HG03066 (cell line): Measurements from ENCODE around the gene SUSD3.

Experiments
- ATAC-seq: cut with Tn5 transposase; IDR thresholded peaks from one replicate; pipeline ENCODE4 v1.9.1; 2021; ENCODE audit warnings: low read depth; ENCODE audit not compliant: unreplicated experiment

The SUSD3 gene

DNA sequence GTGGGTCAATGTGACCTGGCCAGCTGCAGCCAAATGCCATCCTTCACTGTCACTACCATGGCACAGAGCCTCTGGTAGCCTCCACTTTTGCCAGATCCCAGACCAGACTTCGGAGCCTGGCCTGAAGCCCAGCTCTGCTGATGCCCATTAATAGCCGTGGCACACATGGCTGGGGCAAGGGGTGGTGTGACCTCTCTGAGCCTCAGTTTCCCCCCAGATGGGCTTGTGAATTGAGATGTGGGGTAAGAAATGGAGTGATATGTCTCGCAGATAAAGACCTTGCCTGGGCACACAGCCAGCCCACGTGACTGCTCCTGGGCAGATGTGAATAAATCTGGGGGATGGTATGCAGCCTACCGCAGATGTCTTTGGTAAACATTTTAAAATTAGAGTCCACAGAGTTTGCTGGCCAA is 13.9 kb downstream of the SUSD3 start:
- ATAC-seq = no peak

DNA sequence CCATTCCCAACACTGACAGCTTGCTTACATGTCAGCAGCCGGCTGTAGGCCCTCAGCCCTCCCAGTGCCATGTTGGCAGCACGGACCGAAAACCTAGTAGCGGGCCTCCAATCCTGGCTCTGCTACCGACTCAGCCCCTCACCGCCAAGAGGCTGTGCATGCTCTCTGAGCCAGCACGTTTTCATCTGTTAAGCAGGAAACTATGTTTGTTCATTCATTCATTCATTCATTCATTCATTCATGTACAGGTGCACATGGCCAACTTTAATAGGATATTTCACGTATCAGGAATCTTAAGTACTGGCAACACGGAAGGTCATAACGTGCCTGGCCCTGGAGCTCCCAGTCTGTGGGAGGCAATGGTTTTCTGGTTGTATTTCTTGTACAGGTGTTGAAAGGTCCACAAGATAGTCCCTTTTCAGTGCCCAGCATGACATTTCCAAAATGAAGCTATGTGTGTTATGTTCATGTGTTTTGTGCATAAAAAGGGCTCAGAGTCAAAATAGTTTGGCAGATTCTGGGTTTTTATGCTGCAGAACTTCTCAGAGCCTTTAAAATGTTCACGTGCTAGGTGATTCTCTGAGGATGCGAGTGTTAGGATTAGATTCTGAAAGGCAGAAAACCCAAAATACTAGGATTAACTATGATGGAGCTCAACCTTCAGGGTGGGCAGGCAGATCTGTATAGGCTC is 17.7 kb downstream of the SUSD3 start:
- ATAC-seq = no peak

DNA sequence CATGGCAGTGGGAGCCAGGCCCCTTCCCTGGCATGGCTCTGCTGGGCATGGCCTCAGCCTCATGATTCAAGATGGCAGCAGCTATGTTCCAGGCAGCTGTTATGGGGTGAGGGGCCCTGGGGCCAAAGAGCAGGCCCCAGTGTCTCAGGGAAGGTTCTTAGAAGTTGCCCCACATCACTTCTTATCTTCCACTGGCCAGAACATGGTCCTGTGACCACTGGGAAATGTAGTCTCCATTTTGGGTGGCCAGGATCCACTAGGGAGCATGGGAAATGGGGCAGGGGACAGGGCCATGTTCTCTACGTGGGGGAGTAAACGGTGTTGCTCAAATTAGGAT is 18.3 kb downstream of the SUSD3 start:
- no peak for ATAC-seq

GRCh38 chr9:93077367-93077766 is 18.9 kb downstream of the SUSD3 start:
- no peak for ATAC-seq

DNA sequence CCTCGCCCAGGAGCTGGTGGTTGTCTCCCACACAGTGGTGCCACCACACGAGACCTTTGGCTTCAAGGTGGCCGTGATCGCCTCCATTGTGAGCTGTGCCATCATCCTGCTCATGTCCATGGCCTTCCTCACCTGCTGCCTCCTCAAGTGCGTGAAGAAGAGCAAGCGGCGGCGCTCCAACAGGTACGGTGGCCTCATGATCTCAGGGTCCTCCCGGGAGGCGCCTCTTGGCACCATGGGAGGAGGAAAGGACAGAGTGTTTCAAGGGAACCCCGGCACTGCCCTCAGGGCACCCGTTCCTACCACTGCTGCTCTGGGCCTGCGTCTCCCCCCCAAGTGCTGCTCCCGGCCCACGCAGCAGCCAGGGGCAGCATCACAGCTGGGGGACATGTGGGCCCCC is 19.3 kb downstream of the SUSD3 start:
- no peak for ATAC-seq

DNA sequence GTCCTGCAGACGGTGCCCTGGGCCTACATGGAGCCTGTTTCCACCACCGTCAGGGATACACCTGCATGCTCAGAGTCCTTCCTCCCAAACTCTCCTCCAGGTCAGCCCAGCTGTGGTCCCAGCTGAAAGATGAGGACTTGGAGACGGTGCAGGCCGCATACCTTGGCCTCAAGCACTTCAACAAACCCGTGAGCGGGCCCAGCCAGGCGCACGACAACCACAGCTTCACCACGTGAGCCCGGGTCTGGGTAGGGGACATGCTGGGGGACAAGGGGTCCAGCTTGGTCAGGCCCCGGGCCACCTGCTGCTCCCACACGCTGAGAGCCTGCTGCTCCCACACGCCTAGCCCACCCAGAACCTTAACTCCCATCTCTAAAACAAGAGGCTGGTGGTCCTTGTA is 20.9 kb downstream of the SUSD3 start:
- no peak for ATAC-seq

- ATAC-seq = no peak
These were observed 21.9 kb downstream of the SUSD3 start for GRCh38 chr9:93080406-93080805.

DNA sequence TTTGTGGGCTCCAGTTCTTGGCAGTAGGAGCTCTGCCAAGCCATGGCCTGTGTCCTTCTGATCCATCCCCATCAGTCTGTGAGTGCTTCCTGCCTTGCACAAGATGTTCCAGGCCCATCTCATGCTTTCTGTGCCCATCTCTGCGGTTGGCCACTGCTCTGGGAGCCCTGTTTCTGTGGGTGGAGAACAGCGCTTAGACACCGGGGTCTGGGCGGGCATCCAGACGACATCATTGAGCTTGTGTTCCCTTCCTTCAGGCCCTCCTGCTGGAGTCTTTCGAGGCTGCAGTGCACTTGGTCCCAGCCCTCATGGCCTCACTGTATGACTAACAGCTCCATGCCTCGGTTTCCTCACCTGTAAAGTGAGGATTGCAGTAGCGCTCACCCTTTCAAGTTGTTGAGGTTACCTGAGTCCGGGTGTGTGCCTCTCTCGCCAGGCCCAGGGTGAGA is 22.6 kb downstream of the SUSD3 start:
- no peak for ATAC-seq

DNA sequence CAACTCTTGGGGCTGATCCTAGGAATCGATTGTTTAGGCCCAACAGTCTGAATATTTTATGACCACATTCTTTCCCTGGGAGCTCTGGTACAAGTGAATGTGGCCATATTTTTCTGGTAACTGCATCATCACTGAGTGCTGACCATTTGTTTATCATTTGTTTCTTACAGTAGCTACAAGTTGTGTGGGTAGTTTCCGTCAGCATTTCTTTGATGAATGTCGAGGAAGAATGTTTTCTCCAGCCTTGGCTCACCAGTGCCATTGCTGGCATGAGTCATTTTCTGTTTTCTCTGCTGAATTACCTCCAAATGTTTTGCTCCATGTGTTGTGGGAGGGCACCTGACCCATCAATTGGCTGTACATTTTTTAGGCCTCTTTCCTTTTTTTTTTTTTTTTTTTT is 23.4 kb downstream of the SUSD3 start:
- ATAC-seq = no peak

DNA sequence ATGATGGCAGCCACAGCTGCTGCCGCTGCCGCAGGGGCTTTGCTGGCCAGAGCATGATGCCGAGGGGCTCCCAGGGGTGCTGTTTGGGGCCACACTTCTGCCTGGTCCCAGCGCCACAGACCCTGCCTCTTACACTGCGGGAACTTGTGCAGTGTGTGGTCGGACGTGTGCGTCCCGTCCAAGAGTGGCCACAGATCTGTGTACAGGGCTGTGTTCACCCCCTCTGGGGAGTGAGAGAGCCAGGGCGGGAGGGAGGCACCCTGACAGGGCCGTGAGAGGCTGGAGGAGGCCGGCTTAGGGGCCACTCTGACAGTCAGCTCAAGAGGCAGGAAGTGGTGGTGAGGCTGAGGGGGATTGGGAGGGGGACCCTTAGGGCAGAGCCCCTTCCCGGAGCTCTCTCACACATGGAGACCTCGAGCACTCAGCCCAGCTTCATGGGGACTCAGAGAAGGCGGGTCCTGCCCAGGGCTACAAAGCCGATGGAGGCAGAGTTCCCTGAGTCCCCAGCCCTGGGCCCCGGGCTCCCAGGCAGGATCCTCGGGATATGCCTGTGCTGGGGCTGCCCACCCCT is 24.4 kb downstream of the SUSD3 start:
- no peak for ATAC-seq

DNA sequence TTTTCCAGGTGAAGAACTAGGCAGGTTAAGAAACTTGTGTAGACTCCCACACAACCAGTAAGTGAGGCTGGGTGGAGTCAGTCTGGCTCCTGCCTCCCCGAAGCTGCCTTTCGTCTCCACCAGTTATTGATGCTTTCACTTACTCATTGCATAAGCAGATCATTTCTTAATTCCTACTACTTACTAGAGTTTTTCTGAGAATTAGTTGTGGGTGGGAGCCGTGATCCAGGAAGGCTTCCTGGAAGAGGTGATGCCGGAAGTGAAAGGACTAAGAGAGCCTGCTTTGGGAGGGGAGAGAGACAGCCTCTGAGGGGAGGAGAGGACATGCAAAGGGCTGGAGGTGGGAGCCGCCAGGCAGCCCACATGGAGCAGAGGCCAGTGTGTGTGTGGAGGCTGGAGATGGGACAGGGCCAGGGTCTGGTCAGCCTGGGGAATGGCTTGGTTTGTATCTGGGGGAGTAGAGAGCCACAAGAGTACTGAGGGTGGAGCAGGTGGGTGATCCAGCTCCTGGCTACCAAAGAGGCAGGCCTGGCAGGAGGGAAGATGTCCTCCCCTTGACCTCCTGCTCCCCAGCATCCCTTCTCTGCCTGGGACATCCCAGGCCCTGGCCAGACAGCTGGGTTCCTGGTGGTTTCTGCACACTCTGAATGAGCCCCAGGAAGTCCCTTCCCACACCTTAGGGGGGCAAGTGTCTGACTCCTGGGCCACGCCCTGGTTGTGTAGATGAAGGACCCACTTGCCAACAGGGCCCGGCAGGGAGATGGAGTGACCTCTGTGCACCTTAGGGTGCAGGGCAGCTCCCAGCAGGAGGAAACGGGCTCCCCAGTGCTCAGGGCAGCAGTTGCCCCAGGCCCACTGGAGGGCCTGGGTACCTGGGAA is 25.3 kb downstream of the SUSD3 start:
- ATAC-seq = no peak

DNA sequence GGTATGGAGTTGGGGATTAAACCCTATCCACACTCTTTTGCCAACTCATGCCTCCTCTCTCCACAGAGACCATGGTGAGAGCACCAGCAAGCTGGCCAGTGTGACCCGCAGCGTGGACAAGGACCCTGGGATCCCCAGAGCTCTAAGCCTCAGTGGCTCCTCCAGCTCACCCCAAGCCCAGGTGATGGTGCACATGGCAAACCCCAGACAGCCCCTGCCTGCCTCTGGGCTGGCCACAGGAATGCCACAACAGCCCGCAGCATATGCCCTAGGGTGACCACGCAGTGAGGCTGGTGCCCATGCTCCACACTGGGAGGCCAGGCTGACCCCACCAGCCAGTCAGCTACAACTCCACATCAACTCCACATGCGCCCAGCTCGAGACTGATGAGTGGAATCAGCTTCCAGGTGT is 26.0 kb downstream of the SUSD3 start:
- ATAC-seq = no peak

- no peak for ATAC-seq
These were observed 27.2 kb downstream of the SUSD3 start for GRCh38 chr9:93085676-93086075.

GRCh38 chr9:93086447-93087224 is 28.1 kb downstream of the SUSD3 start:
- ATAC-seq = no peak

DNA sequence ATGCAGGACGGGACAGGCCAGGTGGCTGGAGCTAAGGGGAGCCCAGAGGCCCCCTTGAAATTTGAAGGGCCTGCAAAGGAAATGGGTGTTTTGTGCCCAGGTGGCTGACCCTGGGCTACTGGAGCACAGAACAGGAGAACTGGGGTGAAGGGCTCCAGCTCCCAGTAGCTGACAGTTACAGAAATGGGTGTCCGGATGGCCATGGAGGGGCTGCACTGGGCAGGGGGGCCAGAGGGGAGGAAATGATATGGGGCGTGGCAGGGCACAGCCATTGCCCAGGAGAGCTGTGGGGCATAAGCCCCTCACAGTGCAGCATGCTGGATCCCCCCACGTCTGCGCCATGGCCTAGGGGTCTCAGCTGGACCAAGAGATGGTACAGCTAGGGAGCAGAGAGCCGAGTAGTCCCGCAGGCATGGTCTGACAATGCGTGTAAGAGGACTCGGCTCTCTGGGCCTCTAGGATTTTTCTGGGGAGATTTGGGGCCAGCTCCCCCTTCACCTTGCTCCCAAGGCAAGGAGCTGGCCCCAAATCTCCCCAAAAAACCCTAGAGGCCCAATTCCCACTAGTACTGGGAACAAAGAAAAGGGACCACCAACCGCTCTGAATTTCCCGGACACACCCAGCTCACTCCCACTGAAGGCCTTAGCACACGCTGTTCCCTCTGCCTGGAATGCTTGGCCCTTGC is 29.6 kb downstream of the SUSD3 start:
- no peak for ATAC-seq

DNA sequence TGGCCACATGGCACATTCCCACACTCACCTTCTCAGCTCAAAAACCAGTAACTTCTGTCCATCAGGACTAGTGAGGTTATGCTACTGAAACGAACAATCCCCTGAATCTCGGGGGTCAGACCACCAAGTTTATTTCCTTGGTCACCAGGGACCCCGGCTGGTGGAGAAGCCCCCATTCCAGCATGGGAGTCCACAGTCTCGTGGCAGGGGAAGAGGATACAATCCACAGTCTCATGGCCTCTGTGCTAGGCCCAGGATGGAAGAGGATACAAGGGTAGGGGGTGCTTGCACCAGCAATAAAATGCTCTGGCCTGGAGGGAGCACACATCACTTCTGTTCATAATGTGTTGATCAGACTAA is 30.1 kb downstream of the SUSD3 start:
- no peak for ATAC-seq

- no peak for ATAC-seq
These were observed 30.5 kb downstream of the SUSD3 start for GRCh38 chr9:93089024-93089423.

DNA sequence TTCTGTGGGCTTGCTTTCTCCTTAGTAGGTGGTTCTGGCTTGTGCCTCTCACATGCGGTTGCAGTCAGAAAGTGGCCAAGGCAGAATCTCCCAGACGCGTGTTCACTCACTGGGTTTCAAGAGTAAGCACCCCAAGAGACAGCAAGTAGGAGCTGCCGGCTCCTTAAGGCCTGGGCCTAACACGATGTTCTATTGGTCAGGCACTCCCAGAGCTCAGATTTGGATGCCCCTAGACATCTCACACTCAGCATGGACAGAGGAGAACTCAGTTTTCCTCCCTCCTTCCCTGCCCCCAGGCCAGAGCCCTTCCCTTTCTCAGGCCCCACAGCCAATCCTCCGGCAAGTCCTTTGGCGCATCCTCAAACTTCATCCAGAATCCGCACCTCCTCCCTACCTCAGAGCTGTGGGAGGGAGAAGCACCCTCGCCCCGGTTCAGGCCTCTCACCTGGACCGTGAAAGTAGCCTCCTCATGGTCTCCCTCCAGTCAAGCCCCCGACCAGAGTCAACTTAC is 31.0 kb downstream of the SUSD3 start:
- no peak for ATAC-seq

DNA sequence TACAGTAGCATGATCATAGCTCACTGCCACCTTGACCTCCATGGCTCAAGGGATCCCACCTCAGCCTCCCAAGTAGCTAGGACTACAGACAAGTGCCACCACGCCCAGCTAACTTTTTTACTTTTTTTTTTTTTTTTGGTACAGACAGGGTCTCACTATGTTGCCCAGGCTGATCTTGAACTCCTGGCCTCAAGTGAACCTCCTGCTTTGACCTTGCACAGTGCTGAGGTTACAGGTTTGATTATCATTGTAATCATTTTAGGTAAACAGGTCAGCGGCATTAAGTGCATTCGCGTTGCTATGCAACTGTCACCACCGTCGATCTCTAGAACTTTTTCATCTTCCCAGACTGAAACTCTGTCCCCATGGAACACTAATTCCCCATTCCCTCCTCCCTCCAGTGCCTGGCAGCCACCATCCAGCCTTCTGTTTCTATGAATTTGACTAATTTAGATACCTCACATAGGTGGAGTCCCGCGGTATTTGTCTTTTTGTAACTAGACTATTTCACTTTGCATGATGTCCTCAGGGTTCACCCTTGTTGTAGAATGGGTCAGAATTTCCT is 31.7 kb downstream of the SUSD3 start:
- ATAC-seq = no peak

DNA sequence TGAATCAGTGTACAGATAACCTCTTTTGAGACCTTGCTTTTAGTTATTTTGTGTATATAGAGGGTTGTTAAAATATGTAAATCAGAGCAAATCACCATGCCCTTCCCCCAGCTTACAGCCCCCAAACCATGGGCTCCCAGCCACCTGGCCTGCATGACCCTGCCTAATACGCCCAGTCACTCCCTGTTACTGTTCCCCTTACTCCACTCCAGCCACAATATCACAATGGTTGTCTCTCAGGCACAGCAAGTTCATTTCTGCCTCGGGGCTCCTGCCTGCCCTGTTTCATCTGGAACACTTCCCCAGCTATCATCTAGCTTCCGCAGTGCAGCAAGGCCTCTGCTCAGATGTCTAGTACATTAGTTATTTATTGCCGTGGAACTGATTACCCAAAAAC is 32.6 kb downstream of the SUSD3 start:
- ATAC-seq = no peak
